ENCODE measurements around the gene SLC27A5.

The SLC27A5 gene

GRCh38 chr19:58554494-58555368 is 42.9 kb upstream of the SLC27A5 start, which contains the start of gene CHMP2A:
TSS of gene CHMP2A (minus strand) at chr19:58555105. CDS start at chr19:58554212, 893 bp downstream.
- TF ChIP-seq GATA1 (IDR thresholded peaks at IDR 0.05; ENCODE audit: low read depth, low read length) (no peak), POLR2A (IDR thresholded peaks at IDR 0.05; ENCODE audit: low read length) (peak; percentile 90)
- DNase-seq, result no peak

- TF ChIP-seq GATA1 (IDR thresholded peaks at IDR 0.05; ENCODE audit: low read depth, low read length) (no peak), POLR2A (IDR thresholded peaks at IDR 0.05; ENCODE audit: low read length) (no peak)
- no peak for DNase-seq
These were observed 42.2 kb upstream of the SLC27A5 start for GRCh38 chr19:58553799-58554493.

GRCh38 chr19:58552655-58553054 is 40.9 kb upstream of the SLC27A5 start:
- no peak for DNase-seq
- TF ChIP-seq GATA1 (IDR thresholded peaks at IDR 0.05; ENCODE audit: low read depth, low read length) (no peak), POLR2A (IDR thresholded peaks at IDR 0.05; ENCODE audit: low read length) (no peak)

- no peak for DNase-seq
- no peak for TF ChIP-seq GATA1 (IDR thresholded peaks at IDR 0.05; ENCODE audit: low read depth, low read length)
- TF ChIP-seq POLR2A (IDR thresholded peaks at IDR 0.05; ENCODE audit: low read length), result no peak
These were observed 40.0 kb upstream of the SLC27A5 start for GRCh38 chr19:58551577-58552471.

GRCh38 chr19:58551123-58551497 is 39.3 kb upstream of the SLC27A5 start:
- TF ChIP-seq GATA1 (IDR thresholded peaks at IDR 0.05; ENCODE audit: low read depth, low read length), result no peak
- no peak for DNase-seq

- TF ChIP-seq POLR2A (IDR thresholded peaks at IDR 0.05; ENCODE audit: low read length) (no peak), GATA1 (IDR thresholded peaks at IDR 0.05; ENCODE audit: low read depth, low read length) (no peak)
- no peak for DNase-seq
These were observed 38.8 kb upstream of the SLC27A5 start for GRCh38 chr19:58550362-58551122.

- no peak for DNase-seq
- TF ChIP-seq POLR2A (IDR thresholded peaks at IDR 0.05; ENCODE audit: low read length) (no peak), GATA1 (IDR thresholded peaks at IDR 0.05; ENCODE audit: low read depth, low read length) (no peak)
These were observed 38.0 kb upstream of the SLC27A5 start for GRCh38 chr19:58549664-58550361.

- DNase-seq, result no peak
- no peak for TF ChIP-seq POLR2A (IDR thresholded peaks at IDR 0.05; ENCODE audit: low read length)
- no peak for TF ChIP-seq GATA1 (IDR thresholded peaks at IDR 0.05; ENCODE audit: low read depth, low read length)
These were observed 37.3 kb upstream of the SLC27A5 start for GRCh38 chr19:58548859-58549663.

- TF ChIP-seq GATA1 (IDR thresholded peaks at IDR 0.05; ENCODE audit: low read depth, low read length) (no peak), POLR2A (IDR thresholded peaks at IDR 0.05; ENCODE audit: low read length) (no peak)
These were observed 35.8 kb upstream of the SLC27A5 start for GRCh38 chr19:58547323-58548312.

GRCh38 chr19:58546019-58546530 is 34.3 kb upstream of the SLC27A5 start:
- TF ChIP-seq POLR2A (IDR thresholded peaks at IDR 0.05; ENCODE audit: low read length) (no peak), GATA1 (IDR thresholded peaks at IDR 0.05; ENCODE audit: low read depth, low read length) (no peak)
- DNase-seq, result no peak

More at GRCh38 chr19:58547323-58548312, 35.8 kb upstream of the SLC27A5 start:
- DNase-seq, result no peak

Measured in erythroblast (primary cell).